MM.1S (cell line): Measurements from ENCODE around the gene CDC27.

Experiments
- EZH2 ChIP-seq: fragments of 300-600 bp; sonication (generic); optimal IDR thresholded peaks from 2 replicates; pipeline ENCODE3; 2017; ENCODE audit warnings: low read depth, mild to moderate bottlenecking, antibody characterized with exemption, low read length, mixed read lengths
- TF ChIP-seq, protein P1 (sequence below): fragments of 300-600 bp; sonication (generic); IDR thresholded peaks from 2 replicates; pipeline ENCODE4 v1.5.1; 2016; ENCODE audit warnings: antibody characterized with exemption, low read length, mixed read lengths

DNA sequence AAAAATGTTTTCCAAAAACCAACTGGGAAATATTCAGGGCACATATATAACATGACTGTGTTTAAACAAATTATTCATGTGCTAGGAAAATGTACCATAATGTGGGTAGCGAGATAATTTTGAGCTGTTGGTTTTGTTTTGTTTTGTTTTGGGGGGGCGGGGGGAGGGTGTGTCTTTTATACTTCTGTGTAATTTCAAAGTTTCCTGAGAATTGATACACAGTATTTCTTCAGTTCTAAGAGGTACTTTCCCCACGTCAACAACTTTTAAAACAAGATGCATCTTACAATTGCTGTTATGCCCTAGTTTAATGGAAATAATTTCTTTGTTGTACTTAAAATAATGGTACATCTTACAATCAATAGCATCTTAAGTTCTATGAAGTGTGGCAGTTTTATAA, 110.3 kb downstream of the CDC27 start:
- TF ChIP-seq, protein P1, sequence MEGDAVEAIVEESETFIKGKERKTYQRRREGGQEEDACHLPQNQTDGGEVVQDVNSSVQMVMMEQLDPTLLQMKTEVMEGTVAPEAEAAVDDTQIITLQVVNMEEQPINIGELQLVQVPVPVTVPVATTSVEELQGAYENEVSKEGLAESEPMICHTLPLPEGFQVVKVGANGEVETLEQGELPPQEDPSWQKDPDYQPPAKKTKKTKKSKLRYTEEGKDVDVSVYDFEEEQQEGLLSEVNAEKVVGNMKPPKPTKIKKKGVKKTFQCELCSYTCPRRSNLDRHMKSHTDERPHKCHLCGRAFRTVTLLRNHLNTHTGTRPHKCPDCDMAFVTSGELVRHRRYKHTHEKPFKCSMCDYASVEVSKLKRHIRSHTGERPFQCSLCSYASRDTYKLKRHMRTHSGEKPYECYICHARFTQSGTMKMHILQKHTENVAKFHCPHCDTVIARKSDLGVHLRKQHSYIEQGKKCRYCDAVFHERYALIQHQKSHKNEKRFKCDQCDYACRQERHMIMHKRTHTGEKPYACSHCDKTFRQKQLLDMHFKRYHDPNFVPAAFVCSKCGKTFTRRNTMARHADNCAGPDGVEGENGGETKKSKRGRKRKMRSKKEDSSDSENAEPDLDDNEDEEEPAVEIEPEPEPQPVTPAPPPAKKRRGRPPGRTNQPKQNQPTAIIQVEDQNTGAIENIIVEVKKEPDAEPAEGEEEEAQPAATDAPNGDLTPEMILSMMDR, result no peak
- no peak for TF ChIP-seq EZH2
